Measurements from ENCODE around the gene TBCE. TPM values are rescaled to one million over a fixed set of nuclear protein-coding genes. Genes with fewer than 3 reads are reported as not detected.
A peak's percentile ranks its signal among the peaks of the same experiment; 100 is the strongest.

The TBCE gene
- total and polyA plus RNA-seq, 9 of the 15 experiments (the other 6 are each of a cell fraction or from before 2014, with no cell fraction given), result 52.6 to 92.1 (median 82.1) TPM

- H3K9me1 ChIP-seq (ENCODE audit: control insufficient read depth, insufficient read depth, low read length), result no peaks in the 10 kb centered on the region
- no peak overlapping the region for H3K9ac ChIP-seq (ENCODE audit: insufficient read depth in 1 of 2, low read depth in 2 of 2, low read length in 2 of 2)
- peaks cover 55% of the 10 kb centered on the region for H3K79me2 ChIP-seq (ENCODE audit: control insufficient read depth, insufficient read depth, low read length)
- BruUV-seq (replicated peaks), result no TSS peak
- CTCF ChIA-PET (ENCODE audit: low intra/inter-chr PET ratio), result no interaction called here
- peaks cover 3 to 7% of the 10 kb centered on the region in 2 experiments; a peak in 1 of 5 replicates for H3K4me1 ChIP-seq (replicated peaks in 1 of 2; ENCODE audit: control insufficient read depth in 2 of 2, insufficient read depth in 2 of 2, low read length in 2 of 2)
- H3K9me3 ChIP-seq (replicated peaks; ENCODE audit: control insufficient read depth, insufficient read depth, low read depth, low read length), result no peaks in the 10 kb centered on the region
- TF ChIP-seq NFATC3 (IDR thresholded peaks at IDR 0.05) (no peak), E2F5 (CRISPR knock-in tag; IDR thresholded peaks at IDR 0.05) (no peak), WHSC1 (IDR thresholded peaks at IDR 0.05; ENCODE audit: low read length) (no peak), TEAD1 (CRISPR knock-in tag; IDR thresholded peaks at IDR 0.05) (no peak), TSC22D4 (tag; IDR thresholded peaks at IDR 0.05) (no peak), NBN (IDR thresholded peaks at IDR 0.05; ENCODE audit: low read depth) (no peak), ZNF583 (CRISPR knock-in tag; IDR thresholded peaks at IDR 0.05) (no peak), PCBP2 (IDR thresholded peaks at IDR 0.05; ENCODE audit: low read depth, low read length, poor library complexity, severe bottlenecking) (no peak), ZNF707 (CRISPR knock-in tag; conservative IDR thresholded peaks at IDR 0.05) (no peak), ELF2 (CRISPR knock-in tag; IDR thresholded peaks at IDR 0.05) (no peak), CREM (IDR thresholded peaks at IDR 0.05; ENCODE audit: low read depth) (no peak)
- H4K20me1 ChIP-seq (replicated peaks; ENCODE audit: control insufficient read depth, insufficient read depth, low read length), result no peaks in the 10 kb centered on the region
- no peak overlapping the region for H3K27ac ChIP-seq (ENCODE audit: extremely low read depth, low read depth, low read length)
- H3K4me2 ChIP-seq (ENCODE audit: insufficient read depth, low read length), result no peak overlapping the region
- ATAC-seq, result no peak
- POLR2A ChIA-PET, result no interaction called here
- in situ Hi-C loops (cut with MboI), result no loop called here
- peak; percentile 37 for FAIRE-seq
- no peak for DNase-seq (ENCODE audit: extremely low read depth in 1 of 4, low spot score in 3 of 4)
- intact Hi-C loops (cut with micrococcal nuclease), result no loop called here
- WGBS (ENCODE audit: insufficient coverage, low coverage, missing lambda C conversion rate), result 90% methylated on average over 4 of the region's 4 CpGs
- no peak overlapping the region for H3K4me3 ChIP-seq
- no peaks in the 10 kb centered on the region for H3K27me3 ChIP-seq (ENCODE audit: control insufficient read depth in 2 of 2, insufficient read depth in 2 of 2, low read length in 2 of 2)
- H3K36me3 ChIP-seq (ENCODE audit: control insufficient read depth, insufficient read depth, low read length), result peaks cover 22% of the 10 kb centered on the region; the same call in 2 of the 3 replicates
- no peak overlapping the region for H2AFZ ChIP-seq (ENCODE audit: low read depth, low read length)
These were observed 34.0 kb downstream of the TBCE start for GRCh38 chr1:235401251-235401650.
